ENCODE results near the gene RFPL4AL1.

DNA sequence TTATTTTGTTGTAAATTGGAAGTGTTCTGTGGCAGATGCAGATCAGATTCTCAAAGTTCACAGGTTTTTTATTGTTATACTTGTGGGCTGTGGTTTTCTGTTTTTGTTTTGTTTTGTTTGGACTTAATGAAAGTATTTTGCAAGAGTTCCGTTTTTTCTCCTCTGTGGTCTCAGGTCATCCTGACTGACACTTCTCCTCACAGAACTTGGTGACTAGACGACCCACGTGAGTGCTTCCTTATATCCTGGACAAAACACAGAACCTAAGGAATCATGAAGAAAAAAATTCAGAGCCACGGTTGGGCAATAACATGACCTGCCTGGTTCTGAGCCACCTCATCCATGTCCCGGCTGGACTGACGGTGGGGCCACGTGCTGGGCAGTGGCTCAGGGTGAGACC, 2.5 kb upstream of the RFPL4AL1 start:
- TF ChIP-seq CTCF (IDR thresholded peaks at IDR 0.05) (no peak), POLR2AphosphoS5 (IDR thresholded peaks at IDR 0.05) (no peak)
